Liver (tissue), 9 donors: Measurements from ENCODE around the gene KRTAP8-1. TPM values are rescaled to one million over a fixed set of nuclear protein-coding genes. Genes with fewer than 3 reads are reported as not detected.

Experiments used
- DNase-seq: peaks from one replicate; pipeline ENCODE4 v3.0.0-alpha.2; 2017; ENCODE audit warnings: low spot score
- H3K27ac ChIP-seq, 2 donors: one replicate each; pipeline ENCODE4 v1.7.0; 2013; ENCODE audit warnings: inconsistent platforms in 2 of 2, low read length in 2 of 2, control low read depth in 1 of 2, low read depth in 1 of 2, mild to moderate bottlenecking in 1 of 2
- H3K27me3 ChIP-seq, 4 donors: one replicate each; pipeline versions ENCODE4 v1.6.1 to v1.7.0; 2013; ENCODE audit warnings: low read length in 3 of 4, inconsistent platforms in 1 of 4, mild to moderate bottlenecking in 1 of 4, moderate library complexity in 1 of 4; ENCODE audit not compliant: control insufficient read depth in 4 of 4, insufficient read depth in 4 of 4
- H3K36me3 ChIP-seq, 4 donors: one replicate each; pipeline versions ENCODE4 v1.6.1 to v1.7.0; 2013; ENCODE audit warnings: low read length in 3 of 4, mild to moderate bottlenecking in 3 of 4, low read depth in 1 of 4, moderate library complexity in 1 of 4; ENCODE audit not compliant: control insufficient read depth in 4 of 4, insufficient read depth in 3 of 4
- H3K4me1 ChIP-seq, 4 donors: one replicate each; pipeline versions ENCODE4 v1.6.1 to v1.7.0; 2013; ENCODE audit warnings: low read length in 3 of 4, mild to moderate bottlenecking in 3 of 4, moderate library complexity in 1 of 4; ENCODE audit not compliant: control insufficient read depth in 4 of 4, insufficient read depth in 4 of 4
- H3K4me3 ChIP-seq, 3 donors: one replicate each; pipeline versions ENCODE4 v1.6.1 to v1.7.0; 2013; ENCODE audit warnings: low read length in 3 of 3, control low read depth in 1 of 3, low read depth in 1 of 3, mild to moderate bottlenecking in 1 of 3
- H3K9ac ChIP-seq, 2 donors: one replicate each; pipeline ENCODE4 v1.7.0; 2013; ENCODE audit warnings: low read length in 2 of 2, mild to moderate bottlenecking in 2 of 2, moderate library complexity in 2 of 2, control low read depth in 1 of 2, low read depth in 1 of 2
- H3K9me3 ChIP-seq, 4 donors: one replicate each; pipeline versions ENCODE4 v1.6.1 to v1.7.0; 2013; ENCODE audit warnings: low read length in 3 of 4; ENCODE audit not compliant: control insufficient read depth in 4 of 4
- CTCF ChIP-seq: fragments of 150-350 bp; IDR thresholded peaks from 2 replicates; pipeline ENCODE4 v1.5.1; 2017; ENCODE audit warnings: improper control_type of control experiment, low read depth, low read length; ENCODE audit not compliant: missing input control
- EGR1 ChIP-seq, 2 donors: IDR thresholded peaks; 2 replicates each; pipeline ENCODE4 v1.6.1; 2016 to 2018; ENCODE audit warnings: antibody characterized with exemption in 2 of 2, low read depth in 2 of 2
- FOXA1 ChIP-seq: IDR thresholded peaks from 2 replicates; pipeline ENCODE4 v1.6.1; 2016; ENCODE audit warnings: antibody characterized with exemption
- FOXA2 ChIP-seq: IDR thresholded peaks from 2 replicates; pipeline ENCODE4 v1.6.1; 2016; ENCODE audit warnings: antibody characterized with exemption
- GABPA ChIP-seq, 2 donors: IDR thresholded peaks in 1 of 2; conservative IDR thresholded peaks in 1 of 2; 2 replicates each; pipeline ENCODE4 v1.6.1; 2016; ENCODE audit warnings: antibody characterized with exemption in 2 of 2, mild to moderate bottlenecking in 1 of 2, moderate library complexity in 1 of 2
- HNF4A ChIP-seq, 2 donors: conservative IDR thresholded peaks; 2 replicates each; pipeline ENCODE4 v1.6.1; 2016; ENCODE audit warnings: antibody characterized with exemption in 2 of 2, mild to moderate bottlenecking in 2 of 2
- JUND ChIP-seq, 2 donors: IDR thresholded peaks; 2 replicates each; pipeline ENCODE4 v1.6.1; 2016; ENCODE audit warnings: antibody characterized with exemption in 2 of 2
- MAX ChIP-seq: IDR thresholded peaks from 2 replicates; pipeline ENCODE4 v1.6.1; 2016; ENCODE audit warnings: antibody characterized with exemption
- RAD21 ChIP-seq, 2 donors: IDR thresholded peaks; 2 replicates each; pipeline ENCODE4 v1.6.1; 2016; ENCODE audit warnings: antibody characterized with exemption in 2 of 2, mild to moderate bottlenecking in 2 of 2
- REST ChIP-seq: IDR thresholded peaks from 2 replicates; pipeline ENCODE4 v1.6.1; 2016; ENCODE audit warnings: antibody characterized with exemption, mild to moderate bottlenecking
- RXRA ChIP-seq, 2 donors: IDR thresholded peaks; 2 replicates each; pipeline ENCODE4 v1.6.1; 2017 to 2018; ENCODE audit warnings: antibody characterized with exemption in 2 of 2, mild to moderate bottlenecking in 1 of 2
- SP1 ChIP-seq: IDR thresholded peaks from 2 replicates; pipeline ENCODE4 v1.6.1; 2018; ENCODE audit warnings: antibody characterized with exemption, mild to moderate bottlenecking
- TAF1 ChIP-seq: conservative IDR thresholded peaks from 2 replicates; pipeline ENCODE4 v1.6.1; 2016; ENCODE audit warnings: antibody characterized with exemption, mild to moderate bottlenecking
- YY1 ChIP-seq: IDR thresholded peaks from 2 replicates; pipeline ENCODE4 v1.6.1; 2016; ENCODE audit warnings: antibody characterized with exemption, mild to moderate bottlenecking
- ZBTB33 ChIP-seq: IDR thresholded peaks from 2 replicates; pipeline ENCODE4 v1.6.1; 2016; ENCODE audit warnings: antibody characterized with exemption
- WGBS: extraction: QIAGEN DNeasy Blood & Tissue Kit; methylation state at CpG from one replicate; pipeline ENCODE4 v1.1.7; 2013; 5-methylcytosine and 5-hydroxymethylcytosine counted together
- polyA plus RNA-seq, 2 donors: library from polyadenylated mRNA; stranded (reverse) in 1 of 2; unstranded in 1 of 2; fragments of 200-250 nt in 1 of 2; fragments of >200 nt in 1 of 2; fragmentation: Nextera tagmentation in 1 of 2; extraction: Ambion mirVana in 1 of 2; gene quantifications; one replicate each; pipeline versions ENCODE4 v1.2.1 to v1.2.3, GENCODE V29; 2013 to 2015
- total RNA-seq, 2 donors: library from RNA; depleted of rRNA; stranded (reverse); fragments of >200 nt; gene quantifications; one replicate each; pipeline ENCODE4 v1.2.3, GENCODE V29; 2014
- donor health status: healthy.
- donor health status: healthy.
- donor health status: healthy.
- donor health status: healthy.
- donor health status: healthy.

Gene KRTAP8-1
- total and polyA plus RNA-seq, 4 donors: not detected

GRCh38 chr21:30793581-30794314, 19.3 kb downstream of the KRTAP8-1 start:
- Histone ChIP-seq H3K4me1 (no peaks in the 10 kb centered on the region), H3K4me3 (no peak overlapping the region), H3K27me3 (no peaks in the 10 kb centered on the region), H3K36me3 (no peaks in the 10 kb centered on the region), H3K27ac (no peak overlapping the region), H3K9me3 (no peaks in the 10 kb centered on the region), H3K9ac (no peak overlapping the region)
- DNase-seq: no peak
- TF ChIP-seq FOXA1 (no peak), HNF4A (conservative IDR thresholded peaks at IDR 0.05) (peak; percentile 17 to 50)
- 48% methylated on average over 2 of the region's 2 CpGs for WGBS

GRCh38 chr21:30779249-30779648, 33.8 kb downstream of the KRTAP8-1 start:
- 95% methylated on average over 1 of the region's 1 CpG for WGBS
- no peak overlapping the region for H3K9ac ChIP-seq
- DNase-seq: no peak
- H3K4me3 ChIP-seq: no peak overlapping the region
- no peaks in the 10 kb centered on the region for H3K36me3 ChIP-seq
- TF ChIP-seq MAX (no peak), TAF1 (no peak), ZBTB33 (no peak), HNF4A (conservative IDR thresholded peaks at IDR 0.05) (no peak)
- H3K27me3 ChIP-seq: no peaks in the 10 kb centered on the region
- H3K9me3 ChIP-seq: peaks cover 0 to 1% (median 0%) of the 10 kb centered on the region in 4 donors
- H3K27ac ChIP-seq: no peak overlapping the region
- no peaks in the 10 kb centered on the region for H3K4me1 ChIP-seq

GRCh38 chr21:30769724-30770431, 43.2 kb downstream of the KRTAP8-1 start:
- Histone ChIP-seq H3K9ac (no peak overlapping the region), H3K9me3 (no peaks in the 10 kb centered on the region), H3K27me3 (peaks cover 0 to 2% (median 0%) of the 10 kb centered on the region in 4 donors), H3K4me1 (no peaks in the 10 kb centered on the region), H3K27ac (no peak overlapping the region), H3K4me3 (no peak overlapping the region), H3K36me3 (no peaks in the 10 kb centered on the region)
- DNase-seq: no peak
- 92% methylated on average over 4 of the region's 4 CpGs for WGBS
- TF ChIP-seq TAF1 (no peak), FOXA1 (no peak), SP1 (no peak), ZBTB33 (no peak), YY1 (no peak), GABPA (IDR thresholded peaks at IDR 0.05 in 1 of 2, conservative IDR thresholded peaks at IDR 0.05 in 1 of 2) (no peak), MAX (no peak), RXRA (IDR thresholded peaks at IDR 0.05) (no peak), REST (no peak), JUND (IDR thresholded peaks at IDR 0.05) (no peak), CTCF (no peak), RAD21 (IDR thresholded peaks at IDR 0.05) (no peak), FOXA2 (no peak), EGR1 (IDR thresholded peaks at IDR 0.05; ENCODE audit: low read depth in 2 of 2) (no peak)
